Osteoblast (primary cell): ENCODE results near the gene CLEC4M. TPM values are rescaled to one million over a fixed set of nuclear protein-coding genes. Genes with fewer than 3 reads are reported as not detected.
"Not testable (repeated sequence)": the region's sequence is repeated elsewhere in the genome, so short reads cannot be mapped to it uniquely, and the experiment has no call there.

Source experiments
- DNase-seq: peaks from one replicate; pipeline ENCODE4 v3.0.0; 2011; ENCODE audit warnings: low spot score, mixed read lengths; ENCODE audit not compliant: insufficient read length; ENCODE audit errors: missing footprints
- H2AFZ ChIP-seq: 2 replicates; pipeline ENCODE4 v1.6.0; 2011; ENCODE audit warnings: mild to moderate bottlenecking, low read length
- H3K27ac ChIP-seq: 2 replicates; pipeline ENCODE4 v1.5.1; 2011; ENCODE audit warnings: mild to moderate bottlenecking, low read depth, low read length, moderate library complexity
- H3K27me3 ChIP-seq: 2 replicates; pipeline ENCODE4 v1.6.0; 2012; ENCODE audit warnings: mild to moderate bottlenecking, control low read depth, inconsistent platforms, low read length, moderate library complexity; ENCODE audit not compliant: insufficient read depth
- H3K36me3 ChIP-seq: 2 replicates; pipeline ENCODE4 v1.5.1; 2011; ENCODE audit warnings: mild to moderate bottlenecking, low read length, control low read depth, moderate library complexity; ENCODE audit not compliant: insufficient read depth
- H3K4me1 ChIP-seq: 2 replicates; pipeline ENCODE4 v1.5.1; 2011; ENCODE audit warnings: mild to moderate bottlenecking, low read length, control low read depth, moderate library complexity; ENCODE audit not compliant: insufficient read depth
- H3K4me2 ChIP-seq: 2 replicates; pipeline ENCODE4 v1.6.0; 2011; ENCODE audit warnings: mild to moderate bottlenecking, low read length; ENCODE audit not compliant: insufficient read depth
- H3K4me3 ChIP-seq: fragments of 200-600 bp; sonication (generic); 3 replicates; pipeline ENCODE4 v1.5.1; 2012; ENCODE audit warnings: mild to moderate bottlenecking, low read length, inconsistent platforms; ENCODE audit not compliant: insufficient read depth
- H3K79me2 ChIP-seq: 2 replicates; pipeline ENCODE4 v1.6.0; 2012; ENCODE audit warnings: mild to moderate bottlenecking, low read length, control low read depth, inconsistent platforms; ENCODE audit not compliant: insufficient read depth
- H3K9me3 ChIP-seq: 2 replicates; pipeline ENCODE4 v1.5.1; 2011; ENCODE audit warnings: low read depth, low read length, control low read depth
- H4K20me1 ChIP-seq: 2 replicates; pipeline ENCODE4 v1.6.0; 2012; ENCODE audit warnings: mild to moderate bottlenecking, low read length, control low read depth; ENCODE audit not compliant: insufficient read depth
- total RNA-seq: library from RNA; depleted of rRNA; stranded (reverse); fragments of >200 nt; gene quantifications from 2 replicates; pipeline ENCODE4 v1.2.3, GENCODE V29; 2012
- TF ChIP-seq, protein P1 (sequence below): IDR thresholded peaks from 2 replicates; pipeline ENCODE4 v1.5.1; 2011; ENCODE audit warnings: mild to moderate bottlenecking, low read depth, low read length, moderate library complexity; ENCODE audit errors: extremely low read depth

The CLEC4M gene
- total RNA-seq, 1 donor, result not detected

DNA sequence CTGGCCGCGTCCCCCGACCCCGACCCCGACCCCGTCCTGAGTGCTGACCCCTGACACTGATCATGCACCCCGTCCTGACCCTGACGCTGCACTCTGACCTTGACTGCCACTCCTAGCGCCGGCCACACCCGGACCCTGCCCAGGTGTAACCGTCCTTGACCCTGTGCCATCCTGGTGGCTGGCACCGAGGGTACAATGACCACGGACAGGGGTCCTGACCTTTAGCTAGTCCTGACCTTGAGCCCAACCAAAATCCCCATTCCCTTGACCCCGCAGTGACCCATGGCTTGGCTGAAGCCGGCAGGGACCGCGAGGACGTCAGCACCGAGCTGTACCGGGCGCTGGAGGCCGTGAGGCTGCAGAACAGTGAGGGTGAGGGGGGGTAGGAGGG lies 25.9 kb downstream of the CLEC4M start:
- H3K4me3 ChIP-seq, result no peak overlapping the region
- H3K27me3 ChIP-seq, result peaks cover 23% of the 10 kb centered on the region
- H3K36me3 ChIP-seq, result no peaks in the 10 kb centered on the region
- H3K9me3 ChIP-seq, result no peaks in the 10 kb centered on the region
- TF ChIP-seq, protein P1, sequence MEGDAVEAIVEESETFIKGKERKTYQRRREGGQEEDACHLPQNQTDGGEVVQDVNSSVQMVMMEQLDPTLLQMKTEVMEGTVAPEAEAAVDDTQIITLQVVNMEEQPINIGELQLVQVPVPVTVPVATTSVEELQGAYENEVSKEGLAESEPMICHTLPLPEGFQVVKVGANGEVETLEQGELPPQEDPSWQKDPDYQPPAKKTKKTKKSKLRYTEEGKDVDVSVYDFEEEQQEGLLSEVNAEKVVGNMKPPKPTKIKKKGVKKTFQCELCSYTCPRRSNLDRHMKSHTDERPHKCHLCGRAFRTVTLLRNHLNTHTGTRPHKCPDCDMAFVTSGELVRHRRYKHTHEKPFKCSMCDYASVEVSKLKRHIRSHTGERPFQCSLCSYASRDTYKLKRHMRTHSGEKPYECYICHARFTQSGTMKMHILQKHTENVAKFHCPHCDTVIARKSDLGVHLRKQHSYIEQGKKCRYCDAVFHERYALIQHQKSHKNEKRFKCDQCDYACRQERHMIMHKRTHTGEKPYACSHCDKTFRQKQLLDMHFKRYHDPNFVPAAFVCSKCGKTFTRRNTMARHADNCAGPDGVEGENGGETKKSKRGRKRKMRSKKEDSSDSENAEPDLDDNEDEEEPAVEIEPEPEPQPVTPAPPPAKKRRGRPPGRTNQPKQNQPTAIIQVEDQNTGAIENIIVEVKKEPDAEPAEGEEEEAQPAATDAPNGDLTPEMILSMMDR, result no peak
- H4K20me1 ChIP-seq, result no peaks in the 10 kb centered on the region
- H3K4me2 ChIP-seq, result no peak overlapping the region
- no peaks in the 10 kb centered on the region for H3K79me2 ChIP-seq
- no peak overlapping the region for H3K27ac ChIP-seq
- no peak overlapping the region for H2AFZ ChIP-seq
- no peak for DNase-seq
- no peaks in the 10 kb centered on the region for H3K4me1 ChIP-seq

DNA sequence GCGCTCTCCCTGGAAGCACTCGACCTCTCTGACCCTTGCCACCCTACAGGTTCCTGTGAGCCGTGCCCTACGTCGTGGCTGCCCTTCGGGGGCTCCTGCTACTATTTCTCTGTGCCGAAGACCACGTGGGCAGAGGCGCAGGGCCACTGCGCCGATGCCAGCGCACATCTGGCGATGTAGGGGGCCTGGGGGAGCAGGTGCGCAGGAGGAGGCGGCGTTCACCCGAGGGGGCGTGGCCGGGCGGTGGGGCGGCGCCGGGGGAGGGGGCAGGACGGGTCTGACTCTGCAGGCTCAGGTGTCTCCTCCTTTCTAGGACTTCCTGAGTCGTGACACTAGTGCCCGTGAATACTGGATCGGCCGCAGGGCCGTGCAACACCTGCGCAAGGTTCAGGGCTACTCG lies 26.4 kb downstream of the CLEC4M start:
- no peaks in the 10 kb centered on the region for H3K4me1 ChIP-seq
- H3K9me3 ChIP-seq, result no peaks in the 10 kb centered on the region
- no peaks in the 10 kb centered on the region for H3K79me2 ChIP-seq
- H2AFZ ChIP-seq, result no peak overlapping the region
- peaks cover 23% of the 10 kb centered on the region for H3K27me3 ChIP-seq
- no peak for DNase-seq
- TF ChIP-seq, protein P1, result no peak
- H3K4me3 ChIP-seq, result no peak overlapping the region
- no peaks in the 10 kb centered on the region for H3K36me3 ChIP-seq
- H4K20me1 ChIP-seq, result no peaks in the 10 kb centered on the region
- no peak overlapping the region for H3K27ac ChIP-seq
- H3K4me2 ChIP-seq, result no peak overlapping the region

DNA sequence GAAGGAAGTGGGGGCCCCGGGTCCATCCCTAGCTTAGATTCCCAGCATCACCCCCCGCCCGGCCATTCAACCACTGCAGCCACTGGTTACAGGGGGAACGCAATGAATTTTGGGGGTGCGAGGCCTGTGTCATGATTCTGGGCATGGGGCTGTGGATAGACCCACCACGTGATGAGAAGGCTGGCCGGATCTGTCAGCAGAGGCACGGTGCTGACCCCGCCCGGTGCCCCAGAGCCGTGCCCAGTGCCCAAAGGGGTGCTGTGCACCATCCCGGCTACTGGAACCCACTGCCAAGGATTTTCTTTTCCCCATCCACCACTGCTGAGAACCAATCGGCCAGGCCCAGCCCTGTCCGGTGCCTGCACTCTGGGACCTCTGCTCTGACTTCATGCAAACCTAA lies 27.4 kb downstream of the CLEC4M start:
- DNase-seq, result no peak
- TF ChIP-seq, protein P1, result no peak

DNA sequence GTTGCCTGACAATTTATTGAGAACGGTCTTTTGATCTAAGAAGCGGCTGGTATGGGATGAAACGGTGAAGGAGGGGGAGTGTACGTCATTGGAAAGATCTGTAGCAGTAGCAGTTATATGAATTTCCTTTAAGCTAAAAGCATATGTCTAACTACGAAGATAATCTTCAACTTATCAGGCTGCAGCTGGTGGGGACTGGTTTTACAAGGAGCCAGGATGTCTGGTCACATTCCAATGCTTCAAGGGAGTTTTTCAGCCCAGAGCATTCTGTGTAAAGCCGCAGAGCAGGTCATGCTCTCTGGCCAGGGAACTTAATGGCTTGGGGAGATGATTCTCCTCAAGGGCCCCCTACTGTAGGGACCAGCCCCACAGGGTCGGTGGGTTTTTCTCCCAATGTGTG lies 29.2 kb downstream of the CLEC4M start:
- Histone ChIP-seq H4K20me1 (no peaks in the 10 kb centered on the region), H3K27ac (no peak overlapping the region), H3K4me2 (no peak overlapping the region), H2AFZ (no peak overlapping the region), H3K9me3 (no peaks in the 10 kb centered on the region), H3K27me3 (peaks cover 27% of the 10 kb centered on the region), H3K4me1 (no peaks in the 10 kb centered on the region), H3K79me2 (no peaks in the 10 kb centered on the region), H3K4me3 (no peak overlapping the region), H3K36me3 (no peaks in the 10 kb centered on the region)
- no peak for DNase-seq
- TF ChIP-seq, protein P1, result no peak

More for the DNA sequence above, 27.4 kb downstream of the CLEC4M start:
- no peak overlapping the region for H3K4me2 ChIP-seq
- no peaks in the 10 kb centered on the region for H3K79me2 ChIP-seq
- H2AFZ ChIP-seq, result no peak overlapping the region
- H3K9me3 ChIP-seq, result no peaks in the 10 kb centered on the region
- no peaks in the 10 kb centered on the region for H3K36me3 ChIP-seq
- no peaks in the 10 kb centered on the region for H4K20me1 ChIP-seq
- no peak overlapping the region for H3K4me3 ChIP-seq
- no peaks in the 10 kb centered on the region for H3K4me1 ChIP-seq
- peaks cover 23% of the 10 kb centered on the region for H3K27me3 ChIP-seq
- H3K27ac ChIP-seq, result no peak overlapping the region

DNA sequence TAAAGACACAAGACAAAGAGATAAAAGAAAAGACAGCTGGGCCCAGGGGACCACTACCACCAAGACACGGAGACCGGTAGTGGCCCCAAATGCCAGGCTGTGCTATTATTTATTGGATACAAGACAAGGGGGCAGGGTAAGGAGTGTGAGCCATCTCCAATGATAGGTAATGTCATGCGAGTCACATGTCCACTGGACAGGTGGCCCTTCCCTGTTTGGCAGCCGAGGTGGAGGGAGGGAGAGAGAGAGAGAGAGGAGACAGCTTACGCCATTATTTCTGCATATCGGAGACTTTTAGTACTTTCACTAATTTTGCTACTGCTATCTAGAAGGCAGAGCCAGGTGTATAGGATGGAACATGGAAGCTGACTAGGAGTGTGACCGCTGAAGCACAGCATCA lies 29.7 kb downstream of the CLEC4M start:
- H3K79me2 ChIP-seq, H3K27ac ChIP-seq, H3K36me3 ChIP-seq, H4K20me1 ChIP-seq, H3K9me3 ChIP-seq, H3K4me2 ChIP-seq, DNase-seq, H2AFZ ChIP-seq, H3K4me1 ChIP-seq, H3K4me3 ChIP-seq: not testable (repeated sequence)
- peaks cover 27% of the 10 kb centered on the region for H3K27me3 ChIP-seq
